D721Med (cell line): ENCODE data around the gene CDC42EP3.

Experiments used
- DNase-seq: peaks from one replicate; pipeline ENCODE4 v3.0.0; 2011; ENCODE audit warnings: low spot score; ENCODE audit not compliant: insufficient read length
- FAIRE-seq: peaks from 2 replicates; lab custom pipeline; 2011; peaks lifted over from hg19 to GRCh38; lab: Jason Lieb, UNC
- CTCF ChIP-seq: IDR thresholded peaks from 2 replicates; pipeline ENCODE4 v1.5.1; 2012; ENCODE audit warnings: mild to moderate bottlenecking, control low read depth; ENCODE audit not compliant: insufficient read depth; ENCODE audit errors: missing control alignments

Gene CDC42EP3

GRCh38 chr2:37711308-37711731 is 39.9 kb upstream of the CDC42EP3 start:
- no peak for DNase-seq
- FAIRE-seq = no peak
- TF ChIP-seq CTCF = no peak

GRCh38 chr2:37709111-37709510 is 37.7 kb upstream of the CDC42EP3 start:
- FAIRE-seq = no peak
- no peak for TF ChIP-seq CTCF
- DNase-seq = no peak

GRCh38 chr2:37708146-37708545 is 36.7 kb upstream of the CDC42EP3 start:
- DNase-seq (no peak), FAIRE-seq (no peak)
- no peak for TF ChIP-seq CTCF

- TF ChIP-seq CTCF = no peak
- FAIRE-seq = no peak
- DNase-seq = no peak
Observed at GRCh38 chr2:37707393-37707792, 36.0 kb upstream of the CDC42EP3 start.

- no peak for TF ChIP-seq CTCF
- FAIRE-seq = no peak
- no peak for DNase-seq
Observed at GRCh38 chr2:37706334-37707183, 35.1 kb upstream of the CDC42EP3 start.

GRCh38 chr2:37705191-37705590 is 33.7 kb upstream of the CDC42EP3 start:
- no peak for TF ChIP-seq CTCF
- FAIRE-seq (no peak), DNase-seq (no peak)

GRCh38 chr2:37698931-37699481 is 27.6 kb upstream of the CDC42EP3 start:
- TF ChIP-seq CTCF = no peak
- DNase-seq (no peak), FAIRE-seq (no peak)
